Activated B cell treated with CpG ODN at 0.5 μM for 24 hours (primary cell): ENCODE measurements around the gene ADM2. TPM values are rescaled to one million over a fixed set of nuclear protein-coding genes. Genes with fewer than 3 reads are reported as not detected.

Experiments used
- ATAC-seq: fragments of 200-7000 bp; cut with Tn5 transposase; one replicate; pipeline ENCODE4 v1.10.0; 2021; ENCODE audit warnings: low read depth, mild to moderate bottlenecking, moderate library complexity
- CTCF ChIA-PET: fragments of 350-600 bp; sonication (Branson Sonifier 250); formaldehyde crosslinking; loops from one replicate; lab custom pipeline; 2021; ENCODE audit warnings: antibody characterized with exemption; lab: Charles Lee
- POLR2A ChIA-PET: fragments of 350-600 bp; sonication (Branson Sonifier 250); formaldehyde crosslinking; loops from one replicate; lab custom pipeline; 2021; ENCODE audit warnings: antibody characterized with exemption; lab: Charles Lee
- DNase-seq: peaks from one replicate; pipeline ENCODE4 v3.0.0; 2022
- H3K27ac Mint-ChIP-seq: one replicate; pipeline ENCODE4 v1.8.0; 2020; ENCODE audit warnings: mixed read lengths
- H3K27me3 Mint-ChIP-seq: one replicate; pipeline ENCODE4 v1.8.0; 2021; ENCODE audit warnings: mixed read lengths
- H3K36me3 Mint-ChIP-seq: one replicate; pipeline ENCODE4 v1.8.0; 2021; ENCODE audit warnings: low read depth, mixed read lengths
- H3K4me1 Mint-ChIP-seq: one replicate; pipeline ENCODE4 v1.8.0; 2021; ENCODE audit warnings: mixed read lengths
- H3K4me3 Mint-ChIP-seq: one replicate; pipeline ENCODE4 v1.8.0; 2020; ENCODE audit warnings: mild to moderate bottlenecking, mixed read lengths
- H3K9me3 Mint-ChIP-seq: one replicate; pipeline ENCODE4 v1.8.0; 2020; ENCODE audit warnings: mixed read lengths
- intact Hi-C: fragments of 100-400 bp; cut with micrococcal nuclease; formaldehyde crosslinking; loops from one replicate; pipeline ENCODE4 v1.15.1; 2024
- total RNA-seq: library from RNA; stranded (reverse); gene quantifications from 2 replicates; pipeline ENCODE4 v1.2.3, GENCODE V29; 2022
- TF ChIP-seq, protein P1 (sequence below): fragments of 200-600 bp; IDR thresholded peaks from one replicate; pipeline ENCODE4 v1.8.0; 2022; ENCODE audit warnings: antibody characterized with exemption, mild to moderate bottlenecking

Gene ADM2
- total RNA-seq, 1 donor from 2014 or later: 5.2 TPM

- Mint-ChIP-seq H3K27me3 (no peaks in the 10 kb centered on the region), H3K27ac (no peak overlapping the region), H3K4me3 (no peak overlapping the region), H3K36me3 (peaks cover 47% of the 10 kb centered on the region), H3K9me3 (no peaks in the 10 kb centered on the region), H3K4me1 (peaks cover 26% of the 10 kb centered on the region)
- no peak for ATAC-seq
- no peak for DNase-seq
- intact Hi-C loops: no loop called here
- TF ChIP-seq, protein P1, sequence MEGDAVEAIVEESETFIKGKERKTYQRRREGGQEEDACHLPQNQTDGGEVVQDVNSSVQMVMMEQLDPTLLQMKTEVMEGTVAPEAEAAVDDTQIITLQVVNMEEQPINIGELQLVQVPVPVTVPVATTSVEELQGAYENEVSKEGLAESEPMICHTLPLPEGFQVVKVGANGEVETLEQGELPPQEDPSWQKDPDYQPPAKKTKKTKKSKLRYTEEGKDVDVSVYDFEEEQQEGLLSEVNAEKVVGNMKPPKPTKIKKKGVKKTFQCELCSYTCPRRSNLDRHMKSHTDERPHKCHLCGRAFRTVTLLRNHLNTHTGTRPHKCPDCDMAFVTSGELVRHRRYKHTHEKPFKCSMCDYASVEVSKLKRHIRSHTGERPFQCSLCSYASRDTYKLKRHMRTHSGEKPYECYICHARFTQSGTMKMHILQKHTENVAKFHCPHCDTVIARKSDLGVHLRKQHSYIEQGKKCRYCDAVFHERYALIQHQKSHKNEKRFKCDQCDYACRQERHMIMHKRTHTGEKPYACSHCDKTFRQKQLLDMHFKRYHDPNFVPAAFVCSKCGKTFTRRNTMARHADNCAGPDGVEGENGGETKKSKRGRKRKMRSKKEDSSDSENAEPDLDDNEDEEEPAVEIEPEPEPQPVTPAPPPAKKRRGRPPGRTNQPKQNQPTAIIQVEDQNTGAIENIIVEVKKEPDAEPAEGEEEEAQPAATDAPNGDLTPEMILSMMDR: no peak
- POLR2A ChIA-PET: interaction anchor here (0.5 to 13.6 kb wide), 7 partner anchors 9 to 97 kb away, joined by 4 to 946 read pairs (median 94); partner anchors contain the start of genes KLHDC7B, LMF2, NCAPH2 and SYCE3
- CTCF ChIA-PET: interaction anchor here (1.6 kb wide), 1 partner anchor 39 kb away, joined by 3 read pairs; the partner anchor contains the start of gene SYCE3
Observed at GRCh38 chr22:50523458-50523805, 42.1 kb downstream of the ADM2 start.

- intact Hi-C loops: no loop called here
- ATAC-seq (no peak), DNase-seq (no peak)
- CTCF ChIA-PET: interaction anchor here (1.6 to 2.1 kb wide), 2 partner anchors 16 to 39 kb away, joined by 3 to 36 read pairs; partner anchors contain the start of genes LMF2, NCAPH2 and SYCE3
- Mint-ChIP-seq H3K27ac (peak overlapping the region; percentile 75), H3K4me1 (peaks cover 32% of the 10 kb centered on the region), H3K9me3 (no peaks in the 10 kb centered on the region), H3K27me3 (no peaks in the 10 kb centered on the region), H3K36me3 (peaks cover 45% of the 10 kb centered on the region), H3K4me3 (peak overlapping the region; percentile 81)
- TF ChIP-seq, protein P1: no peak
- POLR2A ChIA-PET: interaction anchor here (0.5 to 13.6 kb wide), 14 partner anchors 9 to 337 kb away, joined by 3 to 946 read pairs (median 28); partner anchors contain the start of genes CHKB, KLHDC7B, LMF2 and NCAPH2
Observed at GRCh38 chr22:50523806-50524675, 42.7 kb downstream of the ADM2 start.

DNA sequence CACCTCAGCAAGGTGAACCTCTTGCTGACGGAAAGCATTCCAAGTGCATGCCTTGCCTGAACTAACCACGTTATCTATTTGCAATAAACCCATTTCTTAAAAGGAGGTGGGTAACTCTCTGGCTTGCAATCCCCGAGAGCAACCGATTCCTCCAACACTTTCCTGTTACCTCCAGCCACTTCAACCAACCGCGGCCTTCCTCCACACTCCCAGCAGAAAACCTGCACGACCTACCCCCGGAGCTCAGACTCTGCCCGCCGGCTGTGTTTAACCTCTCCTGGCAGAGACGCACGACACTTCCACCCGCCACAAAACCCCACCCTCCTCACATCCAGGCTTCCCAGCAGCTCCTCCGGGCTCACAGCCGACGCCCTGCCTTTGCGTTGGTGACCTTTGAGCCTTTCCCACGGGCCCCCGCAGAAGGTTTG lies 43.3 kb downstream of the ADM2 start:
- intact Hi-C loops: loop anchor here (1.0 to 5.0 kb wide), 7 partner anchors 16 to 597 kb away; partner anchors contain the start of genes CHKB, NCAPH2, SBF1 and TUBGCP6
- H3K9me3 Mint-ChIP-seq: no peaks in the 10 kb centered on the region
- peak overlapping the region; percentile 81 for H3K4me3 Mint-ChIP-seq
- peaks cover 41% of the 10 kb centered on the region for H3K36me3 Mint-ChIP-seq
- peaks cover 33% of the 10 kb centered on the region for H3K4me1 Mint-ChIP-seq
- H3K27ac Mint-ChIP-seq: peak overlapping the region; percentile 75
- CTCF ChIA-PET: interaction anchor here (1.2 to 2.1 kb wide), 9 partner anchors 16 to 283 kb away, joined by 4 to 40 read pairs (median 13); partner anchors contain the start of genes HDAC10, LMF2, NCAPH2 and SYCE3
- no peak for ATAC-seq
- DNase-seq: no peak
- TF ChIP-seq, protein P1: no peak
- POLR2A ChIA-PET: interaction anchor here (1.0 to 13.6 kb wide), 16 partner anchors 10 to 337 kb away, joined by 3 to 946 read pairs (median 16); partner anchors contain the start of genes CHKB, KLHDC7B, LMF2 and NCAPH2
- no peaks in the 10 kb centered on the region for H3K27me3 Mint-ChIP-seq

DNA sequence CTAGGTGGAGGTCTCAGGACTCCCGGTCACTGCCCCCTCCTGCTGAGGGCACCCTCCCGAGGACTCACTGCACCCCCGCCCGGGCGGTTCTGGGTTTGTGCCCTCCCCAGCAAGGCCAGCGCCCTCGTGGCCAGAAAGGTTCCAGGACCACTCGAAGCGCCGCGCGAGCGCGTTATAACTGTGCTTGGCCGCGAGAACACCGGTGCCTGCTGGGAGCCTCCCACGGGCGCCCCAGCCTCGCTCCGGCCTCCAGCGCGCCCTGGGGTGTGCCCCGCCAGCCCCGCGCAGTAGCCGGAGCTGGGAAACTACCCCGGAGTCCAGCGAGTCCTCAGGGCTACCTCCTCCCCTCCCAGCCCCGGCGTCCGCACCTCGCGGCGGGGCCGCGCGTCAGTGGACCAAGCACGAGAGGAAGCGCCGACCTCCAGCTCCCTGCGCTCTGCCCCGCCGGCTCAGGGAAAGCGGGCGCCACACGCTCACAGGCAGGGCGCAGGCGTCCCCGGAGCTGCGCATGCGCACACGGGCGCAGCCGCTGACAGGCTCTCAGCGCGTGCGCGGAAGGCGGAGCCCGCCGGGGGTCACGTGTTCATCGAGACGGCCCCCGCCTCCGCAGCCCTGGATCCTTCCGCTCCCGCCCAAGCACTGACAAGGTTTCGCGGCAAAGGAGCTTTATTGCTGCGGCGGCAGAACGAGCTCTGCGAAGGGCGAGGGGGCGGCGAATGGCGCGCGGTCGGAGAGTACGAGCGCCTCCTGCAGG lies 43.9 kb downstream of the ADM2 start, which contains the start of gene SCO2:
TSS of gene SCO2 (minus strand) at position 495 of the 754 bp plus-strand sequence. CDS start 1,187 bp downstream, outside the sequence.
- TF ChIP-seq, protein P1: no peak
- no peaks in the 10 kb centered on the region for H3K9me3 Mint-ChIP-seq
- peak within 1 kb of the TSS; percentile 90 for H3K27ac Mint-ChIP-seq
- H3K27me3 Mint-ChIP-seq: no peaks in the 10 kb centered on the region
- ChIA-PET CTCF (interaction anchor here (0.7 to 2.1 kb wide), 36 partner anchors 9 to 600 kb away, joined by 3 to 46 read pairs (median 6); partner anchors contain the start of genes CHKB, CPT1B, HDAC10 and KLHDC7B), POLR2A (interaction anchor here (0.6 to 13.6 kb wide), 38 partner anchors 9 to 600 kb away, joined by 3 to 946 read pairs (median 5); partner anchors contain the start of genes ADM2, ARSA, CHKB and HDAC10)
- peak; percentile 52 for ATAC-seq
- peaks cover 38% of the 10 kb centered on the region for H3K36me3 Mint-ChIP-seq
- peaks cover 33% of the 10 kb centered on the region for H3K4me1 Mint-ChIP-seq
- DNase-seq: peak; percentile 97
- intact Hi-C loops: loop anchor here (1.0 to 5.0 kb wide), 7 partner anchors 17 to 598 kb away; partner anchors contain the start of genes CHKB, NCAPH2, SBF1 and TUBGCP6
- H3K4me3 Mint-ChIP-seq: peak within 1 kb of the TSS; percentile 84
